ENCODE data around the gene MRPL20.

GRCh38 chr1:1432274-1432950 lies 25.3 kb upstream of the MRPL20 start:
- TF ChIP-seq CTCF (IDR thresholded peaks at IDR 0.05) (no peak), POLR2A (IDR thresholded peaks at IDR 0.05) (no peak)
